ENCODE results near the gene SLC1A2.

Gene SLC1A2

DNA sequence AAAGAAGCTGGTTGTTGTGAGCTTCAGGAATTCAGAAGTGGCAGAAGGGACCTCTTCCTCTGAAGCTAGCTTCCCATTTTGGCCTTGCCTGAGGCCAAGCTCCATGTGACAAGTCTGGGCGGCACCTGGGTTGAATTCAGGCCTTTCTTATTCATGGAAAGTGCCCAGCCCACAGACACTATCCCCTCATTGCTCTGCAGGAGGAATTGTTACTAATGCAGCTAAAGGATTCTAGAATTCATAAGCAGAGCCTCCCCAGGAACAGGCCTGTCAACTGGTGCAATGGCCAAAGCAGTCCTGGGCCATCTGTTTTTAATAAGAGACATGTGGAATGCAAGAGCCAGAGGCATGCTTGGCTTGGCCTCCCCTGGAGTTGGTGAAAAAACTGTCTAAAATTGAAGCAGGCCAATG, 71.4 kb downstream of the SLC1A2 start:
- FAIRE-seq: no peak

DNA sequence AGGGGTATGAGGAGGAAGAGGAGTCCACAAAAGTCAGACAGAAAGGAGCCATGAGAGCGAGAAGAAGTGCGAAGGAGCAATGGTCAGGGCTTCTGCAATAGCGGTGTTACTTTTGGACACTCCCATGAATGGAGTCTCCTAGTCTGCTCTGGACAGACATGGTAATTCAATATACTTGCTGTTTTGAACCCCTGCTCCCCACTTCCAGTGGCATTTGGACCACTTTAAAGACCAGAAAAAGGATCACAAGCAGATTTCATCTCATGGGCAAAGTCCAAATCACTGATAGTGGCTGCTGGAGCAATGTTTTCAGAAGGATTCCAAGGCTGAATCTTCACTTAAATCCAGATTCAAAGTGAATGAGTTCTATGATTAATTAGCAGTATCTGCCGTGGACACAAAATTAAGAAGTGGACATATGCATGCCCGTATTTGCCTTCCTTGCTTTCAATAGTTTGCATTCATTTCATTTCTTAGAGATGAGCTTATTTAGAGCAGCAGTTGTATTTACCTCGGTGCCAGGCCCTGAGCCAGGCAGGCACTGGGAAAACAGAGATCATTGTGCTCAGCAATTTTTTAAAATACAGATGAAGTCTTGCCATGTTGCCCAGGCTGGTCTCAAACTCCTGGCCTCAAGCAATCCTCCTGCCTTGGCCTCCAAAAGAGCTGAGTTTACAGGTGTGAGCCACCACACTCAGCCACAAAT, 72.0 kb downstream of the SLC1A2 start:
- no peak for FAIRE-seq

- FAIRE-seq: no peak
Observed at GRCh38 chr11:35346472-35347156, 72.7 kb downstream of the SLC1A2 start.

DNA sequence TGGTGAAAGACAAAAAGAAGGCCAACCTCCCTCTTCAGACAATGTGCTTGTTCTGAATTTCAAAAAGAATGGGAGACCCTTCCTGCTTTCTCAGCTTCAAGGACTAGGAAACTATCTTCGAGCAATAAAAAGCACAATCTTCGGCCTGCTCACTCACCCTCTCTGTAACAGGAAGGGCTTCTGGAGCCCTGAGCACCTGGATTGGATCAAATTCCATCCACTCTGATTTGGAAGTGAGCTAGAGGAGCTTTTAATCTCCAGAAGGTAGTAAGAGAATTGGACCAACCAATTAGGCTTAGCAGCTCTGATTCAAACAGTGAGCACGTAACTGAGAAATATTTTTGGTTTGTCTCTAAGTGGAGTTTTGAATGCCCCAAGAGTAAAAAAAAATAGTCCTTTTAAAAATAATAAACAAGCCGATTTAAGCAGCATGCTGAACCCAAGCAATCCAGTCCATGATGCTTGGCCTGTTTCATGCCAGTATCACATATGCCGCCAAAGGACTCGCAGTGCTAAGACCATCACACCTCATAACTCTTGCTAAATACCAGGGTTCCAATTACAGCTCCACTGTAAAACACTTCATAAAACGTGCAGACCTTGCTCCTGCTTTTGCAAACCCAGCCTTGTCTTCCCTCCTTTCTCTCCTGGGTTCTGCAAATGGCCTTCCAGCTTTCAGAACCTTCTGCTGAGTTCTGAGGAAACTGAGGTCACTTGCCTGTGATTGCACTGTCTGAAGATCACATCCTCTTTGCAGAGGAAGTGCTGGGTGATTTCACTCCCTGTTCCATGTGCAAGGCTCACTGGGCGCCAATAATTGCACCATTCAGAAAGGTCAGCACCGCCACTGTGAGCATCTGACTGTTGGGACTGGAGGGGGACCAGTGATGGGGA, 74.4 kb downstream of the SLC1A2 start:
- no peak for FAIRE-seq

GRCh38 chr11:35343033-35343598, 76.2 kb downstream of the SLC1A2 start:
- no peak for FAIRE-seq

- no peak for FAIRE-seq
Observed at GRCh38 chr11:35340715-35341114, 78.6 kb downstream of the SLC1A2 start.

DNA sequence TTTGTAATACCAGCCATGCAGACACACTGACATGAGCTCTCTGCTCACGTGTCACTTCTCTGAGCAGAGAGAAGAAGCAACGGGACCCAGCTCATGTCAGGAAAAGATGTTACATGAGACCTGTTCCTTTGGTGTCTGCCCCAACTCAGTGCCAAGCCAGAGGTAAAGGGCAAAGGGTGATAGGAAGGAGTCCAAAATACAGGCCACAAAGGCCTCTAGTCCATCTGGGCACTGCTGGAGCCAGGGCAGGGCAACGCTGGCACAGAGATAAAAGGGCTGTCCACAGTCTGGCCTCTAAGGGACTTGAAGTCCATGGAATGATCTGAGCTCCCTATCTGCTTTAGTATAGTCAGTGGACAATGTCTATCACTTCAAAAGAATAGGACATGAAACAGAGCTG, 79.3 kb downstream of the SLC1A2 start:
- no peak for FAIRE-seq

DNA sequence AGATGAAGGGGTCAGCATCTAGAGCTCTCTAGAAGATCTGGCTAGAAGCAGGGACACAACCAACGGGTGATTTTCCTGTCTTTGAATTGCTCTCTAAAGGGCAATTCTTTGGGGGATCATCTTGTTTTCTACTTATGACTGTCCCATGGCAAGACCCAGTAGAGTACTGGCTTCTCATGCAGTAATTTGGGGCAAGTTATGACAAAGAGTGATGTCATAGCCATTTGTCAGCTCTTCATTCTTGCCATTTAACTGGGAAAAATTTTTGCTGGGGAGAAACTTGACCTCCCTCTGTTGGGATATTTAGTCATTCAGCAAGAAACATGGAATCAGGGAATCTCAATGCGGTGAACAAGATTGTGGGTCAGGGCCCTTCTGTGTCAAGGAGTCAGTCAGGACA, 80.4 kb downstream of the SLC1A2 start:
- no peak for FAIRE-seq

DNA sequence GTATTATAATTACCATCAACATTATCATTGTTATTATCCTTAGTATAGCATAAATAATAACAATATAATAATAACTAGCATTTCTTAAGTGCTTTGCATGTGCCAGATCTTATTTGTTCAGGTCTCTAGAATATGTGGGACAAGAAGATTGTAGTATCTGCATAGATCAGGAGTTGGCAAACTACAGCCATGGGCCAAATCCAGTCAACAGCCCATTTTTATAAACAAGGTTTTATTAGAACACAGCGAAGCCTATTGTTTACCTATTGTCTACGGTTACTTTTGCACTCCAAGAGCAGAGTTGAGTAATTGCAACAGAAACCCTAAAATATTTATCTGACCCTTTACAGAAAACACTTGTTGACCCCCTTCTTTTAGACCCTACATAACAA, 81.4 kb downstream of the SLC1A2 start:
- no peak for FAIRE-seq

GRCh38 chr11:35337136-35337913, 82.0 kb downstream of the SLC1A2 start:
- no peak for FAIRE-seq

GRCh38 chr11:35336726-35337125, 82.6 kb downstream of the SLC1A2 start:
- FAIRE-seq: no peak

GRCh38 chr11:35335226-35335625, 84.1 kb downstream of the SLC1A2 start:
- no peak for FAIRE-seq

DNA sequence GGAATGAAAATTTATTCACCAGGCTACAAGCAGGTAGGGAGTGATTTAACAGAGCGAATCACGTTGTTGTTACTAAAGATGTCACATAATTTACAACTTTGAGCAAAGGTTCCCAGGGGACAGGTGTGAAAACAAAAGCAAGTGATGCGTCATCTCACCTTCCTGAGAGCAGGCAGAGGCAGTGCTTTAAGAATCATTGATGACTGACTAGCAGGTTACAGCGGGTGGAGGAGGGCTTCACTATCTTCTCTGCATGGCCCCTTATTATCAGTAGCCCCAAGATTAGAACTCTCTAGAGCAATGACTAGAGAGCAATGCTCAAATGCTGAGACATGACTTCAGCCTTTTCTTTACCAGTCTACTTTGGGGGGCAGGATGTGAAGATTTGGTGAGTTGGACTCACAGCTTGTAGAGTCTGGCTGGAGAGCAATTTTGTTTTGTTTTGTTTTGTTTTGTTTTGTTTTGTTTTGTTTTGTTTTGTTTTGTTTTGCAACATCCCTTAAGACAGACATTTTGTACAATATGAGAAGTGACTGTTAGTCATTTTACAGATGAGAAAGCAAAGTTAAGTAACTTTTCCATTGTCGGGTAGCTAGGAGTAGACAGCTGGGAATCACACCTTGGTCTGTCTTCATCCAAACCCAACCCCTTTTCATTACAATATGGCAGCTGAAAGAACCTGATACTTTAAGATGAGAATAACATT, 84.8 kb downstream of the SLC1A2 start:
- FAIRE-seq: no peak

GRCh38 chr11:35332524-35332923, 86.8 kb downstream of the SLC1A2 start:
- FAIRE-seq: no peak

- no peak for FAIRE-seq
Observed at GRCh38 chr11:35330931-35331330, 88.4 kb downstream of the SLC1A2 start.

DNA sequence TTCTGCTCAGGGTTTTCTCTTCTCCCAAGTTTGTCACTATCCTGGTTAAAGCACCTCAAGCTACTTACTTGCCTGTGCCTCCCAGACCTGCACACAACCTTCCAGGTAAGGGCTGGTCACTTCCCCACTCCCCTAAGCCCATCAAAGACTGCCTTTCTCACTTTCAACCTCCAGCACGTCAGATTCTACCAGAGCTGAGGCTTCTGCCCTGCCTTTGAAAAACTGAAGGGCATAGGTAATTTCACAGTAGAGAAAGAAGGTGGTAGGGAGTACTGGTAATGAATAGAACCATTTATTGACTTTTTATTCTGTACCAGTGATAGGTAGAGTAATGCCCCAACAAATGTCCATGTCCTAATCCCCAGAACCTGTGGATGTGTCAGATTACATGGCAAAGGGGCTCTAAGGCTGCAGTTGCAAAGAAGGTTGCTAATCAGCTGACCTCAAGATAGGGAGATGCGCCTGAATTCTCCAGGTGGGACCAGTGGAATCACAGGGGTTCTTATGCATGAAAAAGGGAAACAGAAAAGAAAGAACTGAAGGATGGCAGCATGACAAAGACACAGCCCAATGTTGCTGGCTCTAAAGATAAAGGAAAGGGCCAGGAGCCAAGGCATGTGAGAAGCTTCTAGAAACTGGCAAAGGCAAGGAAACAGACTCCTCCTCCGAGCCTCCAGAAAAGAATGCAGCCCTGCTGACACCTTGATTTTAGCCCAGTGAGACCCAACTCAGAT, 89.0 kb downstream of the SLC1A2 start:
- no peak for FAIRE-seq

GRCh38 chr11:35327829-35328228, 91.5 kb downstream of the SLC1A2 start:
- no peak for FAIRE-seq

- no peak for FAIRE-seq
Observed at GRCh38 chr11:35326266-35326879, 93.0 kb downstream of the SLC1A2 start.

DNA sequence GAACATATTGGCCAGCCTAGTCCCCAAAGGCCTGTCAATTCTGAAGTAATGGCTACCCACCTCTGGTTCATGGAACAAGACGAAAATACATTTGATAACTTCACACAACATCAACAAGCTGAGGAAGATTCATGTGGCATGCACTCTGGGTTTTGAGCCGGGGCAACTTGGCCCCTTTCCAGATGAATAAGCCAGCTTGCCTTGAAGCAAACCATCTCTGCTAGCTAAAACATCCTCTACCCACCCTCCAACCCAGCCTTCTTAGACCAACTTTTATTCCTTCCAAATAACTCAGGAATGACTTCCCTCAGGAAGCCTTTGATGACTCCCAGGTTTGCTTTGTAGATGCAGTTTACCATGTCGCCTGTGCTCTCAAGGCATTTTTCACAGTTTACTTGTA, 94.4 kb downstream of the SLC1A2 start:
- no peak for FAIRE-seq

DNA sequence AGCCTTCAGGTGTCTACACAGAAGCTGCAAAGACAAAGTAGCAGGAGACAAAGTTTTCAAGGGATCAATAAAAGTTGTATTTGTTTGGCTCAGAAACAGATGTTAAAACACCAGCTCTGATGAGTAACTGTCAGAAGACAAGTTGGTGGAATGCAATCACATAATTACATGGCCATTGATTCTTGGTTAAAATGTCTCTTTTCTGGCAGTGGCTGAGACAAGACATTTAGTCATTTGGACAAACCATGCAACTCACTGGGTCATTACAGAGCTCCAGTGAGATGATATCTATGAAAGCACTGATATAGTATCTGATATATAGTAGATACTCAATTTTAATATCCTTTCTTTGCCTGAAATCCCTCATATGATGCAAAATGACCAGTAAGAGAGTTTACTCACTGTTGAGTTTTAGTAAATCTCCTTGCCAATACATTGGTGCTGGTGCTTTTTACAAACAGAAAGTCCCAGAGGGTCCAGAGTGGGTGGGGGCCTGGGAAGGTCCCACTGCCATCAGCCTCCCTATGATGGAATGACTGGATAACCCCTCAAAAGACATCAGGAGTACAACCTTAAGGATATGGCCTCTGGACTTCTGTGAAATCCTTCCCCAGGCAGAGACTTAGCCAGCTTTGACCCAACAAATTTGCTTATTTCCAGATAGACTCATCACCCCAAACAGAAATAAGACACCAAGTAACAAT, 95.0 kb downstream of the SLC1A2 start:
- no peak for FAIRE-seq
